GM18951 (cell line): ENCODE data around the gene EVX1.

ENCODE experiments used
- POLR2A ChIP-seq: IDR thresholded peaks from 4 replicates; pipeline ENCODE4 v1.6.1; 2011; ENCODE audit warnings: mild to moderate bottlenecking; ENCODE audit not compliant: insufficient read length, insufficient read depth; ENCODE audit errors: extremely low read depth
- in situ Hi-C: fragments of 300-500 bp; cut with MboI; formaldehyde crosslinking; loops from one replicate; pipeline ENCODE4 v1.12.0; 2022; ENCODE audit warnings: low sequenced_read_pairs, mixed read lengths, inconsistent platforms; ENCODE audit not compliant: unreplicated experiment

EVX1 gene

GRCh38 chr7:27210441-27211083 lies 32.0 kb upstream of the EVX1 start:
- in situ Hi-C loops = loop anchor here (25.0 kb wide), 1 partner anchor 352 kb away; no protein-coding TSS in a partner anchor
- TF ChIP-seq POLR2A = no peak

DNA sequence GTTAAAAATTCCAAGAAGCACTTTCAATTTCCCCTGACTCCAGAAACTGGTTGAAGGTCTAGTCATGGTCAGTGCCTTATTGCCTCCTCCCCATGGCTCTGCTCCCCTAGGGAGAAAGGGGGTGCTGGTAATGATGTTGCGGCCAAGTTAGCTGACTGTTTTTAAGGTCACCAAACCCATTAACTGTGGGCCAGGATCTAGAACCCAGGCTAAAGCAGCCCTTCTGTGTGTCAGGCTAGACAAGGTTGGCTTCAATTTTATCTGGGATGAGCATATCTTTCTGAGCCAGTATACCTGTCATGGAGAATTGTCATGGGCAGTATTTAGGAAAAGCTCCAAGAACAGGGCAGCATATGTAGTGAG lies 31.5 kb upstream of the EVX1 start:
- no peak for TF ChIP-seq POLR2A
- in situ Hi-C loops = loop anchor here (25.0 kb wide), 1 partner anchor 351 kb away; no protein-coding TSS in a partner anchor

DNA sequence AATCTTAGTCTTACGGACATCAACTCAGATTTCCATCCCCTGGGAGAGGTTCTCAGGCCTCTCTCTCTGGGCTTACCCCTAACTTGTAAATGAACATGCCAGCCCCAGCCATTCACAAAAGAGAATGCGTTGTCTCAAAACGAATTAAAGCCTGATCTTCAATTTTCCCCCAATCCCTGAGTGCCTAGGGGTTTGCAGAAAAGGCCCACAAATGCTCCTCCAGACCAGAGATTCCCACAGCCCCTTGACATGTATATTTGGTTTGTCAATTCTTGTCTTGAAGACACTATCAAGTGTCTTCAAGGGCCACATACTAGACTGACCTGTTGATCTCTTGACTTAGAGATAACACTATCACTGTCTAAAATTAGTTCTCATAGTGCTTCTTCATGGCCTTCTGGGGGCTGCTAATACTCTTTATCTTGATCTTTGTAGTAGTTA lies 30.8 kb upstream of the EVX1 start:
- in situ Hi-C loops = loop anchor here (25.0 kb wide), 1 partner anchor 351 kb away; no protein-coding TSS in a partner anchor
- no peak for TF ChIP-seq POLR2A

GRCh38 chr7:27212497-27213432 lies 29.8 kb upstream of the EVX1 start:
- TF ChIP-seq POLR2A = no peak
- in situ Hi-C loops = loop anchor here (25.0 kb wide), 1 partner anchor 350 kb away; no protein-coding TSS in a partner anchor

DNA sequence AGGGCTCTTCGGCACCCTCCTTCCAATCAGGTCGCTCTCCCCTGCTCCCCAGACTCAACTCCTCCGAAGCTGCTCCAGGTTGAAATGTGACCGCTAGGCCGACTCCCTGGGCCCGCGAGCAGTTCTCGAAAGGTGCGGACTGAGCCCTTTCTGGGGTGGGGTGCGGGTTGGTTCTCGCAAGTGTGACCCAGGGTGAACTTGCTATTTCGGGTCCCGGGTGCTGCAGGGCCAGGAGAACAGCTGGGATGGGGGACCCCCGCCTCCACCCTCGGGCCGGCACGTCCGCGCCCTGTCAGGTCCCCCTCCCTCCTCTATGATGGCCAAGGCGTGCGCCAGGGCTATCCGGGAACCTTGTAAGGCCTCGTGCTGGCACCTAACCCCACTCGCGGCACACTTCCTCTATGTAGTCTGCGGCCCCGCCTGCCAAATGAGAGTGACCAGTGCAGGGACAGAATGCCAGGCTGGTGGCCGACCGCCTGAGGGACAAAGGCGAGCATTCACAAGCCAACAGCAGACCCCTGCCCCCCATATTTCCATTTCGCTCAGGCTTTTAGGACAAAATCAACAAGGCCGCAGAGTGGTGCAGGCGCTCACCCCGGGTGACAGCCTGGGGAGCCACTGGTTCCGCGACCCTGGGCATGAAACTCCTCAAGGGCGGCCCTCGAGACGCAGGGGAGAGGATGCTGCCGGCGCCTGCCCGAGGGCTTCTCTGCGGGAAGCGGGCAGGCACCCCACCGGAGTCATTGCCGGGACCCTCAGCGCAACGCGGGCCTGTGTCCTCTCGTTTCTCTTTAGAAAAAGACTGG lies 29.0 kb upstream of the EVX1 start:
- in situ Hi-C loops = loop anchor here (25.0 kb wide), 1 partner anchor 349 kb away; no protein-coding TSS in a partner anchor
- TF ChIP-seq POLR2A = no peak

GRCh38 chr7:27214239-27214950 lies 28.2 kb upstream of the EVX1 start:
- in situ Hi-C loops = loop anchor here (25.0 kb wide), 1 partner anchor 348 kb away; no protein-coding TSS in a partner anchor
- TF ChIP-seq POLR2A = no peak

DNA sequence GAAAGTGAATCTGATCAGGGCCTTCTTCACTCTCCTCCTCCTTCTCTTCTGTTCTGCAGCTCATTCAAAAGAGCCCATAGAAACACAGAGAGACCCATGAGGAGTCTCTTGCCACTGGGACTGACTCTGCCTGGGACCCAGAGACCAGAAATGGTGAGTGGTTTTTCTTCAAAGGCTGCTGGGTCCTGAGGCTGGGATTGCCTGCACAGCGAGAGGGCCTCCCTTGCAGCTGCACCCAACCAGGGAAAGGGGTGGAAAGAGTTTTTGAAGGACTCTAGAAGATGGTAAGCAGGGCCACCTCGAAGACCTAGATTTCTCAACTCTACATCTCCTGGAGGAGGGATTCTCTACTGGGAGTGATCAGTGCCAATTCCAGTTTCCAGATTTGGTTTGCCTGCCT lies 27.2 kb upstream of the EVX1 start:
- in situ Hi-C loops = loop anchor here (25.0 kb wide), 1 partner anchor 347 kb away; no protein-coding TSS in a partner anchor
- no peak for TF ChIP-seq POLR2A

DNA sequence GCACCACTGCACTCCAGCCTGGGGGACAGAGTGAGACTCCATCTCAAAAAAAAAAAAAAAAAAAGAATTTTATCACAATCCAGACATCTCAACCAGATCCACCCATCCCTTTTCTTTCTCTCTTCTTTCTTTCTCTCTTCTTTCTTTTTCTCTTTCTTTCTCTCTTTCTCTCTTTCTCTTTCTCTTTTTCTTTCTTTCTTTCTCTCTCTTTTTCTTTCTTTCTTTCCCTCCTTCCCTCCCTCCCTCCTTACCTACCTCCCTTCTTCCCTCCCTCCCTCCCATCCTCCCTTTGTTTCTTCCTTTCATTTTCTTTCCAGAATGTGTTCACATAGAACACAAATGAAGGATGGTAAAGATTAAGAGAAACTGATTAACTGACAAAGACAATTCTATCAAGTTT lies 24.7 kb upstream of the EVX1 start:
- TF ChIP-seq POLR2A = no peak
- in situ Hi-C loops = loop anchor here (25.0 kb wide), 1 partner anchor 344 kb away; no protein-coding TSS in a partner anchor

- TF ChIP-seq POLR2A = no peak
- in situ Hi-C loops = loop anchor here (25.0 kb wide), 1 partner anchor 342 kb away; no protein-coding TSS in a partner anchor
Measured at GRCh38 chr7:27219821-27220220, 22.8 kb upstream of the EVX1 start.

- TF ChIP-seq POLR2A = no peak
- in situ Hi-C loops = loop anchor here (25.0 kb wide), 1 partner anchor 342 kb away; no protein-coding TSS in a partner anchor
Measured at GRCh38 chr7:27220440-27220955, 22.1 kb upstream of the EVX1 start.

DNA sequence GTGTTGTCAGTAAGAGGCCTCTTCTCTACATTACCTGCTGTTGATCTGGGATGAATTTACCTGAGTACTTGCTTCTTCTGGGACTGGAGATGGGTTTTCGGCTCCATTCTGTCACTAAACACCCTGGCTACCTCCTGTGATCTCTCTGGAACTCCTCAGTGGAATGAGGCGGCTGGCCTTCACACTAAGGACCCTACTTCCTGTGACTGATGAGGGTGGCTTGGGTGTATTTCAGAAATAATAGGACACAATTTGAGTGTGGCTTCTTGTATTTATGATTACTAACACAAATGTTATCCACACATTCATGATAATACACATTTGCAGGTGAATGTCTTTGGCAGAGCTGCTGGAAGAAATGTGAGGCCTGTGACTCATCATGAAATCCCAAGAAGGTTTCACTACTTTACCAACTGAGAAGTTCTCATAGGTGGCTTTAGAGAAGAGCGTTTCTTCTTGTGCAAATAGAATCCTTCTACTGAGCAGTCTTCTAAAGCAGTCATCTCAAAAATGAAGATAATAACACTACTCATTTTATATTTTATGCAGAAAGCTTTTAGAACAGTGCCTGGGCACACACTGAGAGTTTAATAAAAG lies 21.3 kb upstream of the EVX1 start:
- in situ Hi-C loops = loop anchor here (25.0 kb wide), 1 partner anchor 341 kb away; no protein-coding TSS in a partner anchor
- no peak for TF ChIP-seq POLR2A
